Fibroblast of the aortic adventitia (primary cell): ENCODE data around the gene CBFA2T2. TPM values are rescaled to one million over a fixed set of nuclear protein-coding genes. Genes with fewer than 3 reads are reported as not detected.
A peak's percentile ranks its signal among the peaks of the same experiment; 100 is the strongest.

Experiments used
- DNase-seq: peaks from one replicate; pipeline ENCODE4 v3.0.0-alpha.2; 2010; ENCODE audit warnings: low read depth
- H3K4me3 ChIP-seq: 2 replicates; pipeline ENCODE4 v1.5.1; 2011; ENCODE audit warnings: low read depth, mild to moderate bottlenecking, control low read depth, low read length, moderate library complexity
- CTCF ChIP-seq: IDR thresholded peaks from 2 replicates; pipeline ENCODE4 v1.5.1; 2011; ENCODE audit warnings: mild to moderate bottlenecking, low read length, control low read depth, inconsistent platforms; ENCODE audit not compliant: insufficient read depth
- total RNA-seq: library from RNA; depleted of rRNA; stranded (reverse); fragments of >200 nt; gene quantifications from 2 replicates; pipeline ENCODE4 v1.2.3, GENCODE V29; 2012; ENCODE audit warnings: low replicate concordance

Gene CBFA2T2
- total RNA-seq, 1 donor: 11.7 TPM

- peak; percentile 48 for DNase-seq
- TF ChIP-seq CTCF: no peak
- peak overlapping the region; percentile 77 for H3K4me3 ChIP-seq
Observed at GRCh38 chr20:33663161-33664084, 173.5 kb downstream of the CBFA2T2 start.

DNA sequence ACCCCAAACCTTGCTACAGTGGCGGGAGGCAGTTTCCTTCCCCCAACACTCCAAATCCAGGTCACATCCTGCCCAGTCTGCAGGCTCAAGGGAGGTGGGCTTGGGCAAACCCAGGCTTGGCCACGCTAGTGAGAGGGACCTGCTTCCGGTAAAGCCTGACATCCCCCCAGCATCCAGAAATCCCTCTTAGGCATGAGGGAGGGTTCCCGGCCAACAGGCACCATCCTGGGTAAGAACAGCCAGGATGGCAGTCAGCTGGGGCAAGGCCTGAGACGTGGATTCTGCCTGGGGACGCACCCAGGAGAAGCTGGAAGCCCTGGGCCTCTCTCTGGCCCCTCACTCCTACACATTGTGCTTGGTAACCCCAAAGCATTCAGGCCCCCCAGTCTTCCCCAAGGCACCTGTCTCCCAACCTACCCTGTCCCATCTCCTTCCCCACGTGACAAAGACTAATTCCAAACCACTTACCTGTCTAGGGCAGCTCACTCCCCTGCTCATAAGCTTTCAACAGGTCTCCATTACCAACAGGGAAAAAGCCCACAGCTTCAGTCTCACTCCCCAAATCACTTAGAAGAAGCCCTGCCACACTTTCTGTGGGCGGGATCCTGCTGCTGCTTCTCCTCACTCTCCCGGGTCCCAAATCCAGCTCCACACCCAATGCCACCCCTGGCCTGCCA, 174.3 kb downstream of the CBFA2T2 start:
- H3K4me3 ChIP-seq: peak overlapping the region; percentile 77
- TF ChIP-seq CTCF: no peak
- DNase-seq: no peak

GRCh38 chr20:33664762-33665144, 174.9 kb downstream of the CBFA2T2 start:
- H3K4me3 ChIP-seq: no peak overlapping the region
- TF ChIP-seq CTCF: no peak
- no peak for DNase-seq

DNA sequence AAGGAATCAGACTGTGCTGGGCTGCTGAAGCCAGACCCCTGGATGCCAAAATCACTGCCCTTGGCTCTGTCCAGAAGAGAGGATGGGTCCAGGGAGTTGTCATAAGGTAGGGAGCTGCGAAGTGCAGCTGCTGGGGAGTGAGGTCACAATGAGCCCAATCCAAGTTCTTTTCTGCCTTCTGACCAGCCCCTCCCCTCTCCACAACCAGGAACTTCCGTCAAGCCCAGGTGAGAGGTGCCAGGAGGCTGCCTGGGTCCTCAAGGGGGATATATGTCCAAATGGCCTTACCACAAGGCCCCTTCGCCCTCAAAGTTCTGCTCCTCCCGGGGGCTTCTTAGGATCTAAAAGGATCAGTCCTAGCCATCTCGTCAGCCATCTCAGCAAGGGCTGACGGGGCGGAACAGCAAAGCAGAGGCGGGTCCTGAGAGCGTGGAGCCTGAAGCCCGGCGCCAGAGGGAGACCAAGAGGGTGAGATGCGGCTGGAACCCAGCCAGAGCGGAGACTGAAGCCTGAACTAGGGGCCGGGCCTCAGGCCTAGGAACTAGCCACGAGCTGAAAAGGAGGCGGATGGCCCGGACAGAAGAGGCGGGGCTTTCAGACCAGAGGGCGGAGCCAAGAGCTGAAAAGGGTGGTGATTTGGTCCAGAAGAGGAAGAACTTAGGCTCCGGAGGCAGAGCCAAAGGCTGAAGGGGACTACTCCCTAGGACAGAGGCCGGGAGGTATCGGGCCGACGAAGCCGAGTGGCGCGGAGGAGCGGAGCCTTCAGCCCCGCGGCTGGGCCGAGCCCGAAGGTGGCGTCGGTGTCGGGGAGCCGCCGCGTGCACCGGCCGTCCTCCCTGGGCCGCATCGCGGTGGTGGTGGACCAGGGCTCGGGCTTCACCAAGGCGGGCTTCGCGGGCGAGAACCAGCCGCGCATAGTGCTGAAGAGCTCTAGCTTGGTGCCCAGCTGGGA, 176.7 kb downstream of the CBFA2T2 start, which contains the start of gene ACTL10:
ACTL10 (plus strand) TSS at position 651 of the 952 bp plus-strand sequence. CDS start 555 bp downstream, outside the sequence.
- peak; percentile 60 for TF ChIP-seq CTCF
- DNase-seq: peak; percentile 99
- peak within 1 kb of the TSS; percentile 63 for H3K4me3 ChIP-seq

DNA sequence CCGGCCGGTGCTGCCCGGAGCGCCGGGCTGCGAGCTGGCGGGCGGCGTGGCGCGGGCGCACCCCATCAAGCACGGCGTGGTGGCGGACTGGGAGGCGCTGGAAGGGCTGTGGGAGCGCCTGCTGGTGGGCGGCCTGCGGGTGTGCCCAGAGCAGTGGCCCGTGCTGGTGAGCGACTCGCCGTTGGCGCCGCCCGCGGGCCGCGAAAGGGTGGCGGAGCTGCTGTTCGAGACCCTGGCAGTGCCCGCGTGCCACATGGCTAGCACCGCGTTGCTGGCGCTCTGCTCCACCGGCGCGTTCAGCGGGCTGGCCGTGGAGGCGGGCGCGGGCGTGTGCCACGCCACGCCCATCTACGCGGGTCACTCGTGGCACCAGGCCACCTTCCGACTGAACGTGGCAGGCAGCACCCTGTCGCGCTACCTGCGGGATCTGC, 177.4 kb downstream of the CBFA2T2 start:
- peak; percentile 21 for DNase-seq
- H3K4me3 ChIP-seq: peak overlapping the region; percentile 63
- TF ChIP-seq CTCF: no peak
